IMR-90 (cell line): ENCODE measurements around the gene FST. TPM values are rescaled to one million over a fixed set of nuclear protein-coding genes. Genes with fewer than 3 reads are reported as not detected.

Experiments used
- ATAC-seq: fragments of 200-7000 bp; cut with Tn5 transposase; 2 replicates; pipeline ENCODE4 v1.9.1; 2020; ENCODE audit warnings: low read depth, mild to moderate bottlenecking, moderate library complexity
- BruUV-seq: library from RNA; stranded (reverse); fragments of 400-500 nt; replicated peaks from 2 replicates; lab custom pipeline; 2021; lab: Mats Ljungman, UMichigan
- CTCF ChIA-PET: fragments of 300-600 bp; formaldehyde crosslinking; extraction: SDS; loops from one replicate; lab custom pipeline; 2021; ENCODE audit warnings: antibody characterized with exemption; lab: Yijun Ruan, JAX
- POLR2A ChIA-PET: fragments of 300-600 bp; sonication (Branson Sonifier 250); formaldehyde crosslinking; loops from one replicate; lab custom pipeline; 2022; ENCODE audit warnings: antibody characterized with exemption; ENCODE audit not compliant: unreplicated experiment; lab: Charles Lee
- DNase-seq: peaks from one replicate; pipeline ENCODE4 v3.0.0; 2013
- H2AFZ ChIP-seq: replicated peaks from 2 replicates; pipeline ENCODE3; 2013; ENCODE audit warnings: low read length, mild to moderate bottlenecking; ENCODE audit not compliant: poor library complexity
- H2AK5ac ChIP-seq: 2 replicates; pipeline ENCODE4 v1.6.1; 2013; ENCODE audit warnings: low read depth, low read length, inconsistent platforms
- H2AK9ac ChIP-seq: replicated peaks from 2 replicates; pipeline ENCODE3; 2013; ENCODE audit warnings: mild to moderate bottlenecking, low read depth, low read length, moderate library complexity; ENCODE audit not compliant: poor library complexity
- H2BK120ac ChIP-seq: 2 replicates; pipeline ENCODE4 v1.6.1; 2013; ENCODE audit warnings: low read depth, low read length, inconsistent platforms
- H2BK15ac ChIP-seq: 3 replicates; pipeline ENCODE4 v1.6.1; 2013; ENCODE audit warnings: low read depth, low read length, inconsistent platforms
- H2BK20ac ChIP-seq: 2 replicates; pipeline ENCODE4 v1.6.1; 2013; ENCODE audit warnings: low read depth, mild to moderate bottlenecking, inconsistent platforms, low read length, moderate library complexity
- H2BK5ac ChIP-seq: 2 replicates; pipeline ENCODE4 v1.6.1; 2013; ENCODE audit warnings: mild to moderate bottlenecking, low read depth, low read length, inconsistent platforms; ENCODE audit not compliant: poor library complexity, severe bottlenecking
- H3K14ac ChIP-seq: replicated peaks from 2 replicates; pipeline ENCODE4 v1.6.1; 2013; ENCODE audit warnings: low read depth, low read length, inconsistent platforms
- H3K18ac ChIP-seq: 2 replicates; pipeline ENCODE4 v1.6.1; 2013; ENCODE audit warnings: low read depth, low read length, control low read depth
- H3K23ac ChIP-seq: 2 replicates; pipeline ENCODE4 v1.6.1; 2013; ENCODE audit warnings: low read depth, low read length, inconsistent platforms
- H3K27ac ChIP-seq: 2 replicates; pipeline ENCODE4 v1.5.1; 2013; ENCODE audit warnings: mild to moderate bottlenecking, control low read depth, low read length; ENCODE audit not compliant: insufficient read depth
- H3K27me3 ChIP-seq: 2 replicates; pipeline ENCODE4 v1.6.1; 2013; ENCODE audit warnings: low read length; ENCODE audit not compliant: control insufficient read depth, insufficient read depth
- H3K36me3 ChIP-seq: 2 replicates; pipeline ENCODE4 v1.6.1; 2013; ENCODE audit warnings: low read length, mixed read lengths; ENCODE audit not compliant: control insufficient read depth, insufficient read depth
- H3K4ac ChIP-seq: 2 replicates; pipeline ENCODE4 v1.6.1; 2013; ENCODE audit warnings: low read depth, low read length, inconsistent platforms
- H3K4me1 ChIP-seq: 2 replicates; pipeline ENCODE4 v1.6.1; 2013; ENCODE audit warnings: low read length, mixed read lengths; ENCODE audit not compliant: control insufficient read depth, insufficient read depth
- H3K4me2 ChIP-seq: 2 replicates; pipeline ENCODE4 v1.6.1; 2013; ENCODE audit warnings: low read depth, mild to moderate bottlenecking, control low read depth, low read length, moderate library complexity
- H3K4me3 ChIP-seq: 2 replicates; pipeline ENCODE4 v1.5.1; 2013; ENCODE audit warnings: low read depth, mild to moderate bottlenecking, control low read depth, low read length, moderate library complexity; ENCODE audit not compliant: insufficient read depth
- H3K56ac ChIP-seq: 2 replicates; pipeline ENCODE4 v1.6.1; 2013; ENCODE audit warnings: low read length, inconsistent platforms; ENCODE audit not compliant: insufficient read depth; ENCODE audit errors: extremely low read depth
- H3K79me1 ChIP-seq, 2 experiments: 2 replicates each; pipeline ENCODE4 v1.6.1; 2013; ENCODE audit warnings: low read length in 2 of 2, inconsistent platforms in 1 of 2, low read depth in 1 of 2
- H3K9ac ChIP-seq: 2 replicates; pipeline ENCODE4 v1.6.1; 2013; ENCODE audit warnings: low read depth, low read length, control low read depth
- H3K9me1 ChIP-seq: 2 replicates; pipeline ENCODE4 v1.6.1; 2013; ENCODE audit warnings: low read length, inconsistent platforms; ENCODE audit not compliant: insufficient read depth
- H3K9me3 ChIP-seq: 2 replicates; pipeline ENCODE4 v1.6.1; 2013; ENCODE audit warnings: low read length; ENCODE audit not compliant: control insufficient read depth, insufficient read depth
- H4K20me1 ChIP-seq: 2 replicates; pipeline ENCODE4 v1.6.1; 2013; ENCODE audit warnings: low read length, inconsistent platforms; ENCODE audit not compliant: insufficient read depth
- H4K5ac ChIP-seq: 2 replicates; pipeline ENCODE4 v1.6.1; 2013; ENCODE audit warnings: mild to moderate bottlenecking, low read depth, low read length, control low read depth
- H4K8ac ChIP-seq, 2 experiments: 2 replicates each; pipeline ENCODE4 v1.6.1; 2013; ENCODE audit warnings: low read depth in 2 of 2, low read length in 2 of 2, control low read depth in 1 of 2, inconsistent platforms in 1 of 2
- H4K91ac ChIP-seq: 2 replicates; pipeline ENCODE4 v1.6.1; 2013; ENCODE audit warnings: low read depth, low read length, inconsistent platforms; ENCODE audit not compliant: insufficient read depth
- BHLHE40 ChIP-seq: fragments of 150-350 bp; IDR thresholded peaks from 2 replicates; pipeline ENCODE4 v1.6.1; 2016; ENCODE audit warnings: mild to moderate bottlenecking, low read depth, low read length
- CEBPB ChIP-seq: IDR thresholded peaks from 2 replicates; pipeline ENCODE4 v1.6.1; 2012; ENCODE audit warnings: low read depth, low read length, improper control_type of control experiment
- CHD1 ChIP-seq: IDR thresholded peaks from 2 replicates; pipeline ENCODE4 v1.6.1; 2012; ENCODE audit warnings: low read depth, low read length, improper control_type of control experiment
- CTCF ChIP-seq: conservative IDR thresholded peaks from 2 replicates; pipeline ENCODE4 v1.5.1; 2012; ENCODE audit warnings: mild to moderate bottlenecking, low read depth, low read length, improper control_type of control experiment
- ELK1 ChIP-seq: fragments of 150-350 bp; IDR thresholded peaks from 2 replicates; pipeline ENCODE4 v1.6.1; 2016; ENCODE audit warnings: low read depth, mild to moderate bottlenecking, low read length, moderate library complexity, borderline replicate concordance
- FOS ChIP-seq: fragments of 150-350 bp; IDR thresholded peaks from 2 replicates; pipeline ENCODE4 v1.6.1; 2016; ENCODE audit warnings: low read depth, low read length
- MAFK ChIP-seq: IDR thresholded peaks from 2 replicates; pipeline ENCODE4 v1.6.1; 2012; ENCODE audit warnings: low read depth, low read length, improper control_type of control experiment
- MAZ ChIP-seq: IDR thresholded peaks from 2 replicates; pipeline ENCODE4 v1.6.1; 2012; ENCODE audit warnings: low read depth, mild to moderate bottlenecking, low read length, improper control_type of control experiment, moderate library complexity, borderline replicate concordance
- MXI1 ChIP-seq: IDR thresholded peaks from 2 replicates; pipeline ENCODE4 v1.6.1; 2012; ENCODE audit warnings: low read depth, mild to moderate bottlenecking, low read length, moderate library complexity, borderline replicate concordance
- NFE2L2 ChIP-seq: fragments of 150-350 bp; IDR thresholded peaks from 2 replicates; pipeline ENCODE4 v1.6.1; 2016; ENCODE audit warnings: low read depth, mild to moderate bottlenecking, low read length
- POLR2A ChIP-seq: IDR thresholded peaks from 2 replicates; pipeline ENCODE4 v1.6.1; 2012; ENCODE audit warnings: mild to moderate bottlenecking, low read depth, low read length
- RAD21 ChIP-seq: IDR thresholded peaks from 2 replicates; pipeline ENCODE4 v1.6.1; 2012; ENCODE audit warnings: low read length, improper control_type of control experiment
- RCOR1 ChIP-seq: IDR thresholded peaks from 2 replicates; pipeline ENCODE4 v1.6.1; 2012; ENCODE audit warnings: mild to moderate bottlenecking, low read length, improper control_type of control experiment; ENCODE audit not compliant: insufficient replicate concordance
- RFX5 ChIP-seq: IDR thresholded peaks from 2 replicates; pipeline ENCODE4 v1.8.0; 2012; ENCODE audit warnings: low read depth, mild to moderate bottlenecking, low read length, moderate library complexity
- SMC3 ChIP-seq: fragments of 150-350 bp; IDR thresholded peaks from 2 replicates; pipeline ENCODE4 v1.6.1; 2016; ENCODE audit warnings: low read depth, mild to moderate bottlenecking, antibody characterized with exemption, low read length, moderate library complexity
- USF2 ChIP-seq: fragments of 150-350 bp; IDR thresholded peaks from 2 replicates; pipeline ENCODE4 v1.6.1; 2017; ENCODE audit warnings: mild to moderate bottlenecking, antibody characterized with exemption, low read length, low read depth
- WGBS, 2 experiments: methylation state at CpG; one replicate each; pipeline versions ENCODE4 v1.1.5 to v1.1.7; 2013; ENCODE audit warnings: missing lambda C conversion rate in 2 of 2; ENCODE audit not compliant: insufficient read length in 1 of 2; ENCODE audit errors: extremely low coverage in 2 of 2; 5-methylcytosine and 5-hydroxymethylcytosine counted together
- dilution Hi-C: fragments of 300-500 bp; cut with HindIII; formaldehyde crosslinking; loops from one replicate; pipeline ENCODE4 v1.14.3; 2018; ENCODE audit warnings: low sequenced_read_pairs; ENCODE audit not compliant: unreplicated experiment
- in situ Hi-C: fragments of 300-500 bp; cut with MboI; formaldehyde crosslinking; loops from 3 replicates; pipeline ENCODE4 v1.14.3; 2019; ENCODE audit warnings: low sequenced_read_pairs, inconsistent platforms, mixed read lengths
- intact Hi-C: fragments of 100-400 bp; cut with micrococcal nuclease; formaldehyde crosslinking; loops from 2 replicates; pipeline ENCODE4 v1.10.0; 2022
- polyA plus RNA-seq, 3 experiments: library from polyadenylated mRNA; depleted of rRNA; stranded (reverse); fragments of >200 nt; gene quantifications; 2 replicates each; pipeline ENCODE4 v1.2.3, GENCODE V29; 2012; ENCODE audit warnings: low replicate concordance in 1 of 3
- total RNA-seq: library from RNA; depleted of rRNA; stranded (reverse); fragments of >200 nt; gene quantifications from 2 replicates; pipeline ENCODE4 v1.2.3, GENCODE V29; 2012

Gene FST
- total and polyA plus RNA-seq, 2 of the 4 experiments (the other 2 are of a cell fraction), result 141 to 195 TPM

GRCh38 chr5:53442961-53443360 is 37.5 kb upstream of the FST start:
- dilution Hi-C loops, result no loop called here
- Histone ChIP-seq H3K56ac (no peak overlapping the region), H4K91ac (no peak overlapping the region), H2BK15ac (no peak overlapping the region), H2BK5ac (no peak overlapping the region), H4K8ac (no peak overlapping the region), H2BK120ac (no peak overlapping the region), H3K79me1 (no peaks in the 10 kb centered on the region), H3K9me3 (no peaks in the 10 kb centered on the region), H3K23ac (no peak overlapping the region), H3K4me2 (no peak overlapping the region), H3K4me1 (peaks cover 3% of the 10 kb centered on the region), H3K18ac (no peak overlapping the region), H3K14ac (no peak overlapping the region), H2AK9ac (no peak overlapping the region), H3K4ac (no peak overlapping the region), H2AK5ac (no peak overlapping the region), H3K4me3 (no peak overlapping the region), H3K36me3 (no peaks in the 10 kb centered on the region), H3K9ac (no peak overlapping the region), H3K27ac (no peak overlapping the region), H2BK20ac (no peak overlapping the region), H4K5ac (no peak overlapping the region), H4K20me1 (no peaks in the 10 kb centered on the region), H2AFZ (no peak overlapping the region), H3K27me3 (no peaks in the 10 kb centered on the region), H3K9me1 (no peaks in the 10 kb centered on the region)
- intact Hi-C loops, result no loop called here
- TF ChIP-seq MXI1, result no peak
- TF ChIP-seq MAZ, result no peak
- no peak for TF ChIP-seq CHD1
- TF ChIP-seq SMC3, result no peak
- TF ChIP-seq RAD21, result no peak
- no peak for TF ChIP-seq BHLHE40
- TF ChIP-seq RCOR1, result no peak
- no peak for TF ChIP-seq USF2
- TF ChIP-seq FOS, result no peak
- TF ChIP-seq RFX5, result no peak
- no peak for TF ChIP-seq CEBPB
- TF ChIP-seq CTCF, result no peak
- no peak for TF ChIP-seq ELK1
- no peak for TF ChIP-seq MAFK
- no peak for TF ChIP-seq POLR2A
- TF ChIP-seq NFE2L2, result no peak
- in situ Hi-C loops, result no loop called here
- DNase-seq, result no peak
- no peak for ATAC-seq
- WGBS, 2 experiments, result no CpG with 5 or more reads among the region's 1 CpG
- BruUV-seq, result no TSS peak
- POLR2A ChIA-PET, result no interaction called here
- CTCF ChIA-PET, result interaction anchor here (1.1 kb wide), 1 partner anchor 12 kb away, joined by 3 read pairs; no protein-coding TSS in a partner anchor
